Adipose tissue (tissue), 3 donors: Measurements from ENCODE around the gene SLC22A23. TPM values are rescaled to one million over a fixed set of nuclear protein-coding genes. Genes with fewer than 3 reads are reported as not detected.
"Not testable (repeated sequence)": the region's sequence is repeated elsewhere in the genome, so short reads cannot be mapped to it uniquely, and the experiment has no call there.

Experiments
- H3K27ac ChIP-seq: one replicate; pipeline ENCODE4 v1.5.1; 2013; ENCODE audit warnings: low read depth, low read length
- WGBS, 3 donors: extraction: QIAGEN DNeasy Blood & Tissue Kit; methylation state at CpG; one replicate each; pipeline ENCODE4 v1.1.7; 2013; 5-methylcytosine and 5-hydroxymethylcytosine counted together
- polyA plus RNA-seq, 3 donors: library from polyadenylated mRNA; stranded (reverse); fragments of 200-250 nt; gene quantifications; one replicate each; pipeline ENCODE4 v1.2.3, GENCODE V29; 2013
- donor health status: healthy with polysubstance abuse.
- donor health status: Bipolar disorder and iron deficiency.
- donor health status: healthy.

SLC22A23 gene
- polyA plus RNA-seq, 3 donors: 4.9 to 11.3 (median 7.2) TPM

- 60 to 89% (median 89%) methylated on average over 6 of the region's 6 CpGs for WGBS, 3 donors
Measured at GRCh38 chr6:3263096-3263495, 193.8 kb downstream of the SLC22A23 start.

GRCh38 chr6:3261921-3262320 is 194.9 kb downstream of the SLC22A23 start:
- H3K27ac ChIP-seq: no peak overlapping the region
- WGBS, 3 donors: 52 to 68% (median 64%) methylated on average over 8 of the region's 8 CpGs

More at GRCh38 chr6:3263096-3263495, 193.8 kb downstream of the SLC22A23 start:
- no peak overlapping the region for H3K27ac ChIP-seq

- WGBS, 3 donors: 41 to 68% (median 54%) methylated on average over 6 of the region's 6 CpGs
- no peak overlapping the region for H3K27ac ChIP-seq
Measured at GRCh38 chr6:3261518-3261820, 195.4 kb downstream of the SLC22A23 start.

GRCh38 chr6:3260772-3261517 is 195.9 kb downstream of the SLC22A23 start:
- H3K27ac ChIP-seq: no peak overlapping the region
- WGBS, 3 donors: 44 to 78% (median 72%) methylated on average over 17 of the region's 17 CpGs

GRCh38 chr6:3260296-3260695 is 196.6 kb downstream of the SLC22A23 start:
- 78 to 87% (median 85%) methylated on average over 13 to 14 of the region's 14 CpGs for WGBS, 3 donors
- no peak overlapping the region for H3K27ac ChIP-seq

- whole genome bisulfite sequencing, 3 donors: 1% methylated on average over 21 of the region's 21 CpGs
Measured at GRCh38 chr6:3259491-3259958, 197.3 kb downstream of the SLC22A23 start.

GRCh38 chr6:3258720-3259490 is 197.9 kb downstream of the SLC22A23 start, which contains the start of gene PSMG4:
TSS of gene PSMG4 (plus strand) at chr6:3258947. CDS start at chr6:3259023, 76 bp downstream.
- 0 to 1% (median 0%) methylated on average over 76 to 80 of the region's 80 CpGs for WGBS, 3 donors
- H3K27ac ChIP-seq: no peak within 1 kb of the TSS

More at GRCh38 chr6:3259491-3259958, 197.3 kb downstream of the SLC22A23 start:
- no peak overlapping the region for H3K27ac ChIP-seq

GRCh38 chr6:3258201-3258600 is 198.6 kb downstream of the SLC22A23 start:
- WGBS, 3 donors: 52 to 54% (median 52%) methylated on average over 12 of the region's 12 CpGs
- no peak overlapping the region for H3K27ac ChIP-seq

GRCh38 chr6:3253597-3253961 is 203.3 kb downstream of the SLC22A23 start:
- no peak overlapping the region for H3K27ac ChIP-seq
- WGBS, 3 donors: 96 to 97% (median 96%) methylated on average over 37 to 40 of the region's 40 CpGs

- H3K27ac ChIP-seq: no peak overlapping the region
- WGBS, 3 donors: 90 to 95% (median 92%) methylated on average over 22 of the region's 22 CpGs
Measured at GRCh38 chr6:3252861-3253596, 203.8 kb downstream of the SLC22A23 start.

- H3K27ac ChIP-seq: no peak overlapping the region
- WGBS, 3 donors: 88 to 89% (median 89%) methylated on average over 10 of the region's 10 CpGs
Measured at GRCh38 chr6:3252369-3252768, 204.5 kb downstream of the SLC22A23 start.

GRCh38 chr6:3251462-3252314 is 205.2 kb downstream of the SLC22A23 start:
- no peak overlapping the region for H3K27ac ChIP-seq
- WGBS, 3 donors: 37 to 39% (median 38%) methylated on average over 20 of the region's 20 CpGs

- 71 to 85% (median 79%) methylated on average over 9 of the region's 9 CpGs for WGBS, 3 donors
Measured at GRCh38 chr6:3250231-3250675, 206.6 kb downstream of the SLC22A23 start.

GRCh38 chr6:3249821-3250220 is 207.0 kb downstream of the SLC22A23 start:
- no peak overlapping the region for H3K27ac ChIP-seq
- WGBS, 3 donors: 87 to 98% (median 95%) methylated on average over 3 of the region's 3 CpGs

More at GRCh38 chr6:3250231-3250675, 206.6 kb downstream of the SLC22A23 start:
- H3K27ac ChIP-seq: no peak overlapping the region

- 42 to 50% (median 46%) methylated on average over 36 of the region's 36 CpGs for WGBS, 3 donors
- no peak overlapping the region for H3K27ac ChIP-seq
Measured at GRCh38 chr6:3247255-3248146, 209.3 kb downstream of the SLC22A23 start.

- H3K27ac ChIP-seq: no peak overlapping the region
- WGBS, 3 donors: 95 to 96% (median 95%) methylated on average over 5 of the region's 5 CpGs
Measured at GRCh38 chr6:3245216-3245615, 211.6 kb downstream of the SLC22A23 start.

- WGBS, 3 donors: 91 to 95% (median 94%) methylated on average over 7 of the region's 7 CpGs
- H3K27ac ChIP-seq: not testable (repeated sequence)
Measured at GRCh38 chr6:3244832-3245161, 212.1 kb downstream of the SLC22A23 start.
